ENCODE results near the gene MBNL3.
"Not testable (repeated sequence)": the region's sequence is repeated elsewhere in the genome, so short reads cannot be mapped to it uniquely, and the experiment has no call there.

Gene MBNL3

GRCh38 chrX:132474544-132475248, 14.1 kb downstream of the MBNL3 start:
- DNase-seq (ENCODE audit: low spot score), result no peak

GRCh38 chrX:132472397-132472796, 16.4 kb downstream of the MBNL3 start:
- no peak for DNase-seq (ENCODE audit: low spot score)

GRCh38 chrX:132470831-132471230, 18.0 kb downstream of the MBNL3 start:
- no peak for DNase-seq (ENCODE audit: low spot score)

GRCh38 chrX:132470179-132470578, 18.7 kb downstream of the MBNL3 start:
- no peak for DNase-seq (ENCODE audit: low spot score)

GRCh38 chrX:132468454-132468853, 20.4 kb downstream of the MBNL3 start:
- DNase-seq (ENCODE audit: low spot score), result no peak

GRCh38 chrX:132467989-132468388, 20.8 kb downstream of the MBNL3 start:
- no peak for DNase-seq (ENCODE audit: low spot score)

GRCh38 chrX:132467026-132467425, 21.8 kb downstream of the MBNL3 start:
- no peak for DNase-seq (ENCODE audit: low spot score)

- peak; percentile 12 for DNase-seq (ENCODE audit: low spot score)
Observed at GRCh38 chrX:132463411-132463810, 25.4 kb downstream of the MBNL3 start.

GRCh38 chrX:132461886-132462285, 27.0 kb downstream of the MBNL3 start:
- no peak for DNase-seq (ENCODE audit: low spot score)

- no peak for DNase-seq (ENCODE audit: low spot score)
Observed at GRCh38 chrX:132452911-132453550, 35.8 kb downstream of the MBNL3 start.

- not testable (repeated sequence) for DNase-seq (ENCODE audit: low spot score)
Observed at GRCh38 chrX:132445909-132446308, 42.9 kb downstream of the MBNL3 start.

GRCh38 chrX:132444936-132445335, 43.9 kb downstream of the MBNL3 start:
- no peak for DNase-seq (ENCODE audit: low spot score)

- DNase-seq (ENCODE audit: low spot score), result no peak
Observed at GRCh38 chrX:132443196-132444135, 45.4 kb downstream of the MBNL3 start.

GRCh38 chrX:132442691-132443090, 46.1 kb downstream of the MBNL3 start:
- no peak for DNase-seq (ENCODE audit: low spot score)

- peak; percentile 23 for DNase-seq (ENCODE audit: low spot score)
Observed at GRCh38 chrX:132435222-132435621, 53.6 kb downstream of the MBNL3 start.

- DNase-seq (ENCODE audit: low spot score), result peak; percentile 6
Observed at GRCh38 chrX:132433551-132433950, 55.3 kb downstream of the MBNL3 start.

GRCh38 chrX:132433001-132433400, 55.8 kb downstream of the MBNL3 start:
- DNase-seq (ENCODE audit: low spot score), result no peak

GRCh38 chrX:132428896-132429295, 59.9 kb downstream of the MBNL3 start:
- DNase-seq (ENCODE audit: low spot score), result no peak

- DNase-seq (ENCODE audit: low spot score), result no peak
Observed at GRCh38 chrX:132426695-132427281, 62.0 kb downstream of the MBNL3 start.

GRCh38 chrX:132425744-132426318, 63.0 kb downstream of the MBNL3 start:
- no peak for DNase-seq (ENCODE audit: low spot score)

GRCh38 chrX:132423323-132423722, 65.5 kb downstream of the MBNL3 start:
- no peak for DNase-seq (ENCODE audit: low spot score)

- DNase-seq (ENCODE audit: low spot score), result no peak
Observed at GRCh38 chrX:132415012-132415411, 73.8 kb downstream of the MBNL3 start.
